Karpas-422 (cell line): ENCODE results near the gene ATG10. TPM values are rescaled to one million over a fixed set of nuclear protein-coding genes. Genes with fewer than 3 reads are reported as not detected.

Experiments
- DNase-seq: peaks from one replicate; pipeline ENCODE4 v3.0.0-alpha.2; 2015
- H2AFZ ChIP-seq: fragments of 200-600 bp; sonication (generic); 2 replicates; pipeline ENCODE4 v1.6.1; 2014; ENCODE audit warnings: antibody characterized with exemption, low read length, mixed read lengths
- H3K27ac ChIP-seq: fragments of 200-600 bp; sonication (generic); 2 replicates; pipeline ENCODE4 v1.5.1; 2014; ENCODE audit warnings: mild to moderate bottlenecking, low read length, moderate library complexity
- H3K27me3 ChIP-seq: fragments of 200-600 bp; sonication (generic); 2 replicates; pipeline ENCODE4 v1.6.1; 2014; ENCODE audit warnings: low read length, mixed read lengths
- H3K36me3 ChIP-seq: fragments of 200-600 bp; sonication (generic); 2 replicates; pipeline ENCODE4 v1.6.1; 2014; ENCODE audit warnings: low read length, mixed read lengths; ENCODE audit not compliant: insufficient read depth
- H3K4me1 ChIP-seq: fragments of 200-600 bp; sonication (generic); 2 replicates; pipeline ENCODE4 v1.6.1; 2014; ENCODE audit warnings: mild to moderate bottlenecking, low read length, mixed read lengths
- H3K4me2 ChIP-seq: fragments of 200-600 bp; sonication (generic); 2 replicates; pipeline ENCODE4 v1.6.1; 2014; ENCODE audit warnings: low read length, low read depth, mild to moderate bottlenecking; ENCODE audit not compliant: poor library complexity, severe bottlenecking
- H3K4me3 ChIP-seq: fragments of 200-600 bp; sonication (generic); 2 replicates; pipeline ENCODE4 v1.5.1; 2014; ENCODE audit warnings: mild to moderate bottlenecking, antibody characterized with exemption, low read length, mixed read lengths
- H3K79me2 ChIP-seq: fragments of 200-600 bp; sonication (generic); 2 replicates; pipeline ENCODE4 v1.6.1; 2014; ENCODE audit warnings: mild to moderate bottlenecking, low read length, mixed read lengths
- H3K9ac ChIP-seq: fragments of 200-600 bp; sonication (generic); 2 replicates; pipeline ENCODE4 v1.6.0; 2014; ENCODE audit warnings: low read length
- H3K9me2 ChIP-seq: fragments of 200-600 bp; sonication (generic), shearing (Covaris generic); replicated peaks from 2 replicates; pipeline ENCODE4 v1.6.0; 2014; ENCODE audit warnings: mild to moderate bottlenecking, low read length, moderate library complexity; ENCODE audit not compliant: insufficient read depth
- H3K9me3 ChIP-seq: fragments of 300-700, 200-600 bp; sonication (generic); 2 replicates; pipeline ENCODE4 v1.6.1; 2014; ENCODE audit warnings: low read length, mixed read lengths
- H4K20me1 ChIP-seq: fragments of 200-600 bp; sonication (generic); 2 replicates; pipeline ENCODE4 v1.6.1; 2014; ENCODE audit warnings: mild to moderate bottlenecking, antibody characterized with exemption, low read length, low read depth; ENCODE audit not compliant: insufficient read depth
- total RNA-seq: library from RNA; depleted of rRNA; stranded (reverse); fragments of >200 nt; shearing (Covaris generic); gene quantifications from 2 replicates; pipeline ENCODE4 v1.2.3, GENCODE V29; 2014; ENCODE audit warnings: low replicate concordance

The ATG10 gene
- total RNA-seq, 1 experiment from 2014 or later, result 16.8 TPM

DNA sequence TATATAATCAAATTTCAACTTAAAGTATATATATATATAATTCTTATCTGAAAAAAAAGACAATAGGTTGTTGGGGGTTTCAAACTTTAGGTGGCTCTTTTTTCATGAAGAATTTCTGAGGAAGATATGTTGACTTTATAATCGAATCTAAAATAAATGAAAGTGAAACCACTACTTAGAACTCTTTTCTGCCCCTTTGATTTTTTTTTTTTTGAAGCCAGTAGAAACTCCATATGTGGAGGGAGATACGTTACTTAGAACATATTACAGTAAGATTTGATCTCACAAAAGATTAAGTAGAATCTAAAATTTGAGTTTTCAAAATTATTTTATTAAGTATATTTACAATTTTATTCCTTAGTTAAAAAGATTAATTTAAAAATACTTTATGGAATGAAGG lies 96.9 kb downstream of the ATG10 start:
- no peak overlapping the region for H3K4me3 ChIP-seq

DNA sequence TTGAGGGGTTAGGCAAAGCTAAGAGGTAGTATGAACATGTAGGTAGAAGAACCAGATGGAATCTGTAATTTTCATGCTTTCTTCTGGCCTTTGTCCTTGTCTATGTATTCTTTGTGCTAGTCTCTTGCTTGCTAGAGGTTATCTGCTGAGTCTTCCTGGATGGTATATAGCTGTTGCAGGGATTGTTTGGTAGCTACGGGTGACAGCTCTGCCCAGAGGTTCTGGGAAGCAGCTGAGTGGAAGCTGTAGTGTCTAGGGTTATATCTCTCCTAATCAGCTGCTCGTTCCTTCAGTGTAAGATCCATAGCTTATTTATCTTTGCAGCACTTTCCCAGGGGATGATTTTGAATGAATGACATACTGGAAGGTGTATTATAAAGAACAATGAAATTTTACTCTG lies 100.3 kb downstream of the ATG10 start:
- no peak overlapping the region for H2AFZ ChIP-seq
- no peaks in the 10 kb centered on the region for H4K20me1 ChIP-seq
- peaks cover 22% of the 10 kb centered on the region for H3K4me1 ChIP-seq
- DNase-seq, result no peak
- peaks cover 40% of the 10 kb centered on the region for H3K79me2 ChIP-seq
- H3K9me3 ChIP-seq, result no peaks in the 10 kb centered on the region
- H3K9ac ChIP-seq, result no peak overlapping the region
- no peak overlapping the region for H3K4me3 ChIP-seq
- H3K27me3 ChIP-seq, result no peaks in the 10 kb centered on the region
- no peaks in the 10 kb centered on the region for H3K9me2 ChIP-seq
- H3K27ac ChIP-seq, result no peak overlapping the region
- no peaks in the 10 kb centered on the region for H3K36me3 ChIP-seq
- no peak overlapping the region for H3K4me2 ChIP-seq

More for the DNA sequence above, 96.9 kb downstream of the ATG10 start:
- Histone ChIP-seq H3K9me3 (no peaks in the 10 kb centered on the region), H3K36me3 (no peaks in the 10 kb centered on the region), H3K9me2 (no peaks in the 10 kb centered on the region), H3K27me3 (no peaks in the 10 kb centered on the region), H2AFZ (no peak overlapping the region), H3K27ac (no peak overlapping the region), H3K9ac (no peak overlapping the region), H4K20me1 (no peaks in the 10 kb centered on the region), H3K79me2 (peaks cover 35% of the 10 kb centered on the region), H3K4me2 (no peak overlapping the region), H3K4me1 (peaks cover 18% of the 10 kb centered on the region)
- DNase-seq, result no peak

DNA sequence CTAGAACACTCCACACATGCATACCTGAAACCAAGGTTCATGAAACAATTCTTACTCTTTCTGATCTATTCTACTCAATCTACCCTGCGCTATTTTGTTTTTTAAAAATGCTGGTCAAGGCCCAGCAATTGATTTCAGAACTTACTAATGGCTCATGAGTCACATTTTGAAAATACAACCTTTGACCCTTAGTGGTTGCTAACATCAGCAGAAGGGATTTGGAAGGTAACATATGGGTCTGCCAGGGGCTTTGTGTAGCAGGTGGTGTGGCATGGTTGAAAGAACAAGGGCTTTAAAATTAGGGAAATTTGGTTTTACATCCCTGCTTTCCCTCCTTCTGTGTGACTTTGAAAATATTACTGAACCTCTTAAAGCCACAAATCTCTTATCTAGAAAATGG lies 101.4 kb downstream of the ATG10 start:
- Histone ChIP-seq H3K9me3 (no peaks in the 10 kb centered on the region), H3K9me2 (no peaks in the 10 kb centered on the region), H2AFZ (no peak overlapping the region), H4K20me1 (no peaks in the 10 kb centered on the region), H3K4me1 (peaks cover 22% of the 10 kb centered on the region), H3K36me3 (no peaks in the 10 kb centered on the region), H3K4me2 (no peak overlapping the region), H3K27me3 (no peaks in the 10 kb centered on the region), H3K79me2 (peaks cover 40% of the 10 kb centered on the region), H3K9ac (no peak overlapping the region), H3K4me3 (no peak overlapping the region), H3K27ac (no peak overlapping the region; the same call in 1 of the 2 replicates)
- no peak for DNase-seq

DNA sequence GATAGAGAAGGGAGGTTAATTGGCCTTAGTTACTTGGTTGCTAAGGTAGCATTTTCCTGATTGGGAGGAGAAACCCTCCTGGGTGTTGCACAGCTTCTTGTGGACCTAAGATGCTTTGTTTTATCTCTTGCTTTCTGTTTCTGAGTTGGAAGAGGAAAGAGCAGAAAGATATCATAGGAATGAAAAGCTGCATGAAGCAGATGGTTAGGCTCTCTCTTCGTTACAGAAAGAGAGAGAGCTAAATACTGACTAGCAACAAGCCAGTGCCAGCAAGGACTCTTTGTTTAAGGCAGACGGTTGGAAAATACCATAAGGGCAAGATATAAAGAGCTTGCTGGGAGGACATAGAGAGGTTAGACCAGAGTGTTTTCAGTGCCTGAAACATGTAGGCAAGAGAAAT lies 103.1 kb downstream of the ATG10 start:
- peaks cover 33% of the 10 kb centered on the region for H3K79me2 ChIP-seq
- H3K36me3 ChIP-seq, result no peaks in the 10 kb centered on the region
- H4K20me1 ChIP-seq, result no peaks in the 10 kb centered on the region
- no peak overlapping the region for H3K4me3 ChIP-seq
- no peak for DNase-seq
- no peaks in the 10 kb centered on the region for H3K9me2 ChIP-seq
- H3K4me2 ChIP-seq, result no peak overlapping the region
- H3K27me3 ChIP-seq, result no peaks in the 10 kb centered on the region
- no peak overlapping the region for H2AFZ ChIP-seq
- H3K27ac ChIP-seq, result no peak overlapping the region
- H3K9ac ChIP-seq, result no peak overlapping the region
- no peaks in the 10 kb centered on the region for H3K9me3 ChIP-seq
- H3K4me1 ChIP-seq, result peaks cover 22% of the 10 kb centered on the region

DNA sequence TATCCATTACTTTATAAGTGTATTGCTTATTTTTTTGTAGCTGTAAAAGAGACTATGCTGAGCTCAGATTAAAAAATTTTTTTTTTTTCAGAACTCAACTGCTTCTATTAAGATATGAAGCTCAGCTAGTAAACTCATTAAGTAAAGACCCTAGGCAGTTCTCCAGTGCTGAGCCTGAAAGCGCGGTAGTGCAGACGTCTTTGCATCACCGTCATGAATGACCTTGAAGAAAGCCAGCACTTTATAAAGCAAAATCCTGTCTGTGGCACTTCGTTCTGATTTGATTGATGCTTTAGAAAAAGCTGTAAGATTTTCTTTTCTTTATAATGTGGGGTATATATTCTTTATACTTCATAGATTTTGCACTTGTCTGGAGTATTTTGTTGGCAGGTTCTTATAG lies 105.7 kb downstream of the ATG10 start:
- H3K9me3 ChIP-seq, result no peaks in the 10 kb centered on the region
- DNase-seq, result no peak
- no peaks in the 10 kb centered on the region for H4K20me1 ChIP-seq
- H3K79me2 ChIP-seq, result peaks cover 28% of the 10 kb centered on the region
- H3K36me3 ChIP-seq, result no peaks in the 10 kb centered on the region
- no peak overlapping the region for H3K4me2 ChIP-seq
- no peak overlapping the region for H3K4me3 ChIP-seq
- no peak overlapping the region for H3K27ac ChIP-seq
- no peak overlapping the region for H2AFZ ChIP-seq
- no peaks in the 10 kb centered on the region for H3K27me3 ChIP-seq
- no peak overlapping the region for H3K9ac ChIP-seq
- H3K4me1 ChIP-seq, result peaks cover 15% of the 10 kb centered on the region
- H3K9me2 ChIP-seq, result no peaks in the 10 kb centered on the region

DNA sequence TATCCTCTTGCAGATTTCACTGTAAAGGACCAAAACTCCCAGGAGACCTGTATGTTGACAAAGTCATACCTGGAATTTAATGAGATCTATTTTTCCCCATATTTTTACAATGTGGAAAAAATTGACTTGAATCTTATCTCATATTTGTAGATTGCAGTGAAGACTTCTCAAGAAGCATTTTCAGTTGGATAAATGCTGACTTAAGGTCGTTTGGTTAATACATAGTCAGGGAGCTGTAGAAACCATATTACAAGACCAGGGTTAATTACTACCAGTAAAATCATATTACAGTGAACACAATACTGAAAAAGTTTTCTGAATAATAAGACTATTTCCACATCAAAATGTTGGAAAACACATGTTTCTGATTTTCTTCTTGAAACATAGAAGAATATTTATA lies 119.8 kb downstream of the ATG10 start:
- Histone ChIP-seq H3K79me2 (peaks cover 8% of the 10 kb centered on the region; the same call in 1 of the 2 replicates), H3K27me3 (no peaks in the 10 kb centered on the region), H3K9ac (no peak overlapping the region), H3K4me2 (no peak overlapping the region), H4K20me1 (no peaks in the 10 kb centered on the region), H3K9me2 (no peaks in the 10 kb centered on the region), H3K36me3 (peaks cover 12% of the 10 kb centered on the region; the same call in 1 of the 2 replicates), H3K4me3 (no peak overlapping the region), H3K27ac (no peak overlapping the region), H3K9me3 (peaks cover 19% of the 10 kb centered on the region; the same call in 1 of the 2 replicates), H3K4me1 (peaks cover 21% of the 10 kb centered on the region), H2AFZ (no peak overlapping the region)
- no peak for DNase-seq

DNA sequence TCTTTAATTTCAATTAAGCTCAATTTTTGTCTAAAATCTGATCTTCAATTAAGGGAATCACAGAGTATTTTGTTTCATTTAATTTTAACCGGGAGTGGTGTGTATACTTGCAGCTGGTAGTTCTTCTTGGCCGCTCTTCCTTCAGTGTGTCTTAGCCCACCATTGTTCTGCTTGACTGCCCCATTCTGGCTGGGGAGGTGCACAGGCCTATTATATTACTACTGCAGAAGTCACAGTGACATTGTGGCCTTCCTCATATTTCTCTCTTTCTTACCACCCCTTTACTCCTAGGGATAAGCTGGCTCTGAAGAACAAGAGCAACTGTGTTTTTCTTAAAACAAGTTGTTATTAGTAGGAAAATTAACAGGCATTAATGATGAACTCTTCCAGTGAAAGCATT lies 123.7 kb downstream of the ATG10 start:
- Histone ChIP-seq H3K4me2 (peak overlapping the region; percentile 47), H3K9me3 (peaks cover 19% of the 10 kb centered on the region; the same call in 1 of the 2 replicates), H3K9ac (0 out of 2 replicates have a peak overlapping the region, but pooled peaks have one; percentile 17), H2AFZ (no peak overlapping the region), H3K79me2 (peaks cover 11% of the 10 kb centered on the region; the same call in 1 of the 2 replicates), H3K9me2 (no peaks in the 10 kb centered on the region), H3K4me3 (peak overlapping the region; percentile 2; the same call in 1 of the 2 replicates), H3K36me3 (peaks cover 12% of the 10 kb centered on the region; the same call in 1 of the 2 replicates), H3K27me3 (no peaks in the 10 kb centered on the region), H4K20me1 (no peaks in the 10 kb centered on the region), H3K27ac (peak overlapping the region; percentile 75), H3K4me1 (peaks cover 25% of the 10 kb centered on the region)
- no peak for DNase-seq

DNA sequence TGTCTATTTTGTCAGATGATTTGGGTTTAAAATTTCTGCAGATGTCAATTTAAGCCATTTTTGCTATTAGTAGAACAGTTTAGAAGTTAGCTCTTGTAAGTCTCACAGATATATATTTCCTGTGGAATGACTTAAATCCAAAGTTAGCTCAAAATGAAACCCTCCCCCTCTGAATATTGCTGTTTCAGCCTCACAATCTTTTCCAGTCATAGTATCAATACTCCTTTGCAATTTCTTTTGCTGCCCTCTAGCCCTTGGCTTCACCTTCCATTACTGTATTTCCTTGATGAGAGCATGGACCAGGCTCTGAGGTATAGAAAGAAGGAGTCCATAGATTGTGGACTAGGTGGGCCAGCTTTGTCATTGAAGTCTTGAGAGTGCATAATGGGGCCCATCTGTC lies 124.4 kb downstream of the ATG10 start:
- Histone ChIP-seq H3K4me1 (peaks cover 29% of the 10 kb centered on the region), H3K4me2 (peak overlapping the region; percentile 47), H3K4me3 (no peak overlapping the region), H3K9ac (no peak overlapping the region), H2AFZ (no peak overlapping the region), H3K27me3 (no peaks in the 10 kb centered on the region), H3K9me3 (peaks cover 19% of the 10 kb centered on the region; the same call in 1 of the 2 replicates), H3K27ac (peak overlapping the region; percentile 75), H3K9me2 (no peaks in the 10 kb centered on the region), H4K20me1 (no peaks in the 10 kb centered on the region), H3K36me3 (peaks cover 12% of the 10 kb centered on the region; the same call in 1 of the 2 replicates), H3K79me2 (peaks cover 11% of the 10 kb centered on the region; the same call in 1 of the 2 replicates)
- DNase-seq, result no peak
